Endothelial cell of umbilical vein (primary cell): ENCODE measurements around the gene TMC3. TPM values are rescaled to one million over a fixed set of nuclear protein-coding genes. Genes with fewer than 3 reads are reported as not detected.

ENCODE experiments used
- BruUV-seq: library from RNA; stranded (reverse); fragments of 400-500 nt; replicated peaks from 2 replicates; lab custom pipeline; 2021; lab: Mats Ljungman, UMichigan
- CTCF ChIA-PET: fragments of 300-600, 350-600 bp; sonication (Branson Sonifier 250); formaldehyde crosslinking; loops from one replicate; lab custom pipeline; 2021; ENCODE audit warnings: antibody characterized with exemption, inconsistent platforms; lab: Charles Lee
- POLR2A ChIA-PET: fragments of 300-600, 350-600 bp; sonication (Branson Sonifier 250); formaldehyde crosslinking; loops from one replicate; lab custom pipeline; 2021; ENCODE audit warnings: antibody characterized with exemption, inconsistent platforms; lab: Charles Lee
- DNase-seq: peaks from one replicate; pipeline ENCODE4 v3.0.0-alpha.2; 2011; ENCODE audit warnings: low read depth, low spot score
- FAIRE-seq: peaks from 2 replicates; lab custom pipeline; 2011; peaks lifted over from hg19 to GRCh38; lab: Jason Lieb, UNC
- H2AFZ ChIP-seq: 2 replicates; pipeline ENCODE4 v1.6.0; 2012; ENCODE audit warnings: low read depth, low read length, control low read depth, inconsistent platforms
- H3K27ac ChIP-seq: 2 replicates; pipeline ENCODE4 v1.5.1; 2011; ENCODE audit warnings: low read depth, mild to moderate bottlenecking, control low read depth, low read length, moderate library complexity; ENCODE audit not compliant: insufficient read depth
- H3K27me3 ChIP-seq, 2 experiments: 2 replicates each; pipeline versions ENCODE4 v1.6.0 to v1.6.1; 2011; ENCODE audit warnings: low read length in 2 of 2, mixed read lengths in 1 of 2; ENCODE audit not compliant: control insufficient read depth in 2 of 2, insufficient read depth in 2 of 2
- H3K36me3 ChIP-seq, 2 experiments: 2 replicates in 1 of 2; 3 replicates in 1 of 2; pipeline ENCODE4 v1.5.1; 2011; ENCODE audit warnings: low read length in 2 of 2, mild to moderate bottlenecking in 1 of 2, moderate library complexity in 1 of 2; ENCODE audit not compliant: control insufficient read depth in 2 of 2, insufficient read depth in 2 of 2; ENCODE audit errors: extremely low read depth in 1 of 2
- H3K4me1 ChIP-seq: 3 replicates; pipeline ENCODE4 v1.5.1; 2011; ENCODE audit warnings: mild to moderate bottlenecking, low read length; ENCODE audit not compliant: control insufficient read depth, insufficient read depth; ENCODE audit errors: extremely low read depth
- H3K4me2 ChIP-seq: 2 replicates; pipeline ENCODE4 v1.6.1; 2011; ENCODE audit warnings: low read length, control low read depth, mixed read lengths; ENCODE audit not compliant: insufficient read depth
- H3K4me3 ChIP-seq, 3 experiments: fragments of 200-600 bp in 1 of 3; sonication (generic), shearing (Covaris generic) in 1 of 3; replicated peaks in 1 of 3; 2 replicates each; pipeline ENCODE4 v1.5.1; 2011 to 2016; ENCODE audit warnings: control low read depth in 3 of 3, low read length in 3 of 3, mild to moderate bottlenecking in 2 of 3, inconsistent platforms in 1 of 3, low read depth in 1 of 3, moderate library complexity in 1 of 3; ENCODE audit not compliant: insufficient read depth in 1 of 3
- H3K79me2 ChIP-seq: 2 replicates; pipeline ENCODE4 v1.6.0; 2012; ENCODE audit warnings: low read length, inconsistent platforms; ENCODE audit not compliant: control insufficient read depth, insufficient read depth
- H3K9ac ChIP-seq: replicated peaks from 2 replicates; pipeline ENCODE3; 2011; ENCODE audit warnings: low read length, control low read depth; ENCODE audit not compliant: insufficient read depth; ENCODE audit errors: extremely low read depth
- H3K9me1 ChIP-seq: replicated peaks from 3 replicates; pipeline ENCODE4 v1.6.0; 2011; ENCODE audit warnings: mild to moderate bottlenecking, low read length; ENCODE audit not compliant: control insufficient read depth, insufficient read depth; ENCODE audit errors: extremely low read depth
- H3K9me3 ChIP-seq: replicated peaks from 2 replicates; pipeline ENCODE4 v1.5.1; 2012; ENCODE audit warnings: low read length, inconsistent platforms; ENCODE audit not compliant: control insufficient read depth, insufficient read depth
- H4K20me1 ChIP-seq: replicated peaks from 2 replicates; pipeline ENCODE3; 2011; ENCODE audit warnings: mild to moderate bottlenecking, low read length; ENCODE audit not compliant: control insufficient read depth, insufficient read depth; ENCODE audit errors: extremely low read depth
- CTCF ChIP-seq, 2 donors: IDR thresholded peaks; 1 replicate in 1 of 2; 2 replicates in 1 of 2; pipeline ENCODE4 v1.5.1; 2011; ENCODE audit warnings: low read length in 2 of 2, mild to moderate bottlenecking in 2 of 2, moderate library complexity in 2 of 2, control low read depth in 1 of 2, inconsistent platforms in 1 of 2, low read depth in 1 of 2; ENCODE audit not compliant: insufficient read depth in 1 of 2; ENCODE audit errors: extremely low read depth in 1 of 2
- EZH2 ChIP-seq: IDR thresholded peaks from 2 replicates; pipeline ENCODE4 v1.6.1; 2012; ENCODE audit warnings: borderline replicate concordance, low read depth, mild to moderate bottlenecking, moderate library complexity, low read length, inconsistent platforms; ENCODE audit not compliant: severe bottlenecking
- FOS ChIP-seq: IDR thresholded peaks from 2 replicates; pipeline ENCODE4 v1.6.1; 2011; ENCODE audit warnings: mild to moderate bottlenecking, low read length, moderate library complexity, borderline replicate concordance; ENCODE audit not compliant: insufficient read depth
- GATA2 ChIP-seq: IDR thresholded peaks from 2 replicates; pipeline ENCODE4 v1.7.0; 2011; ENCODE audit warnings: low read depth, mild to moderate bottlenecking, moderate library complexity, mixed read lengths, low read length; ENCODE audit not compliant: insufficient read length, insufficient read depth
- JUN ChIP-seq: IDR thresholded peaks from 2 replicates; pipeline ENCODE4 v1.6.1; 2011; ENCODE audit warnings: borderline replicate concordance, low read depth; ENCODE audit not compliant: insufficient read length, insufficient read depth
- MAX ChIP-seq: IDR thresholded peaks from 2 replicates; pipeline ENCODE4 v1.6.1; 2011; ENCODE audit not compliant: insufficient read depth, insufficient read length
- MYC ChIP-seq: IDR thresholded peaks from one replicate; pipeline ENCODE4 v1.6.1; 2011; ENCODE audit warnings: mild to moderate bottlenecking, low read depth, low read length
- POLR2A ChIP-seq: IDR thresholded peaks from 2 replicates; pipeline ENCODE4 v1.6.1; 2012; ENCODE audit warnings: low read depth, mild to moderate bottlenecking, control low read depth, low read length
- POLR2AphosphoS5 ChIP-seq: IDR thresholded peaks from 2 replicates; pipeline ENCODE4 v1.6.1; 2012; ENCODE audit warnings: low read depth, mild to moderate bottlenecking, control low read depth, low read length, moderate library complexity; ENCODE audit not compliant: insufficient read depth
- dilution Hi-C: fragments of 300-500 bp; cut with MboI; formaldehyde crosslinking; loops from one replicate; pipeline ENCODE4 v1.15.0; 2019; ENCODE audit warnings: low sequenced_read_pairs; ENCODE audit not compliant: extremely low pct_ligation_motif_present
- intact Hi-C: fragments of 100-400 bp; cut with micrococcal nuclease; formaldehyde crosslinking; loops from one replicate; pipeline ENCODE4 v1.10.0; 2022
- polyA plus RNA-seq, 4 experiments: library from polyadenylated mRNA; depleted of rRNA in 3 of 4; stranded (reverse) in 3 of 4; unstranded in 1 of 4; fragments of >200 nt; gene quantifications; 2 replicates each; pipeline versions ENCODE4 v1.2.1 to v1.2.3, GENCODE V29; 2011 to 2012; ENCODE audit warnings: missing spikeins in 1 of 4
- total RNA-seq: library from RNA; stranded (reverse); gene quantifications from 2 replicates; pipeline ENCODE4 v1.2.3, GENCODE V29; 2021

The TMC3 gene
- total and polyA plus RNA-seq, 2 donors (not counting 3 experiments of a cell fraction or from before 2014, with no cell fraction given): not detected

GRCh38 chr15:81294516-81294880 lies 79.5 kb downstream of the TMC3 start:
- FAIRE-seq: no peak

GRCh38 chr15:81293728-81294515 lies 80.1 kb downstream of the TMC3 start:
- no peak overlapping the region for H3K9ac ChIP-seq
- H3K4me2 ChIP-seq: no peak overlapping the region
- dilution Hi-C loops: no loop called here
- CTCF ChIA-PET: interaction anchor here (1.0 kb wide), 1 partner anchor 28 kb away, joined by 4 read pairs; no protein-coding TSS in a partner anchor
- no peak overlapping the region for H2AFZ ChIP-seq
- intact Hi-C loops: no loop called here
- no peaks in the 10 kb centered on the region for H3K79me2 ChIP-seq
- no peaks in the 10 kb centered on the region for H3K9me1 ChIP-seq
- FAIRE-seq: no peak
- DNase-seq: no peak
- no peak overlapping the region for H3K4me3 ChIP-seq
- H3K27ac ChIP-seq: no peak overlapping the region
- no peaks in the 10 kb centered on the region for H3K36me3 ChIP-seq
- POLR2A ChIA-PET: no interaction called here
- peaks cover 8% of the 10 kb centered on the region for H3K4me1 ChIP-seq
- TF ChIP-seq GATA2 (no peak), POLR2A (no peak), EZH2 (no peak), CTCF (IDR thresholded peaks at IDR 0.05; ENCODE audit: extremely low read depth in 1 of 2, insufficient read depth in 1 of 2, low read depth in 1 of 2, low read length in 2 of 2) (no peak), JUN (no peak), MYC (no peak), POLR2AphosphoS5 (no peak), MAX (no peak)
- BruUV-seq: no TSS peak
- no peaks in the 10 kb centered on the region for H4K20me1 ChIP-seq
- H3K9me3 ChIP-seq: no peaks in the 10 kb centered on the region
- peaks cover 0 to 5% of the 10 kb centered on the region in 2 experiments for H3K27me3 ChIP-seq

More at GRCh38 chr15:81294516-81294880, 79.5 kb downstream of the TMC3 start:
- no peaks in the 10 kb centered on the region for H4K20me1 ChIP-seq
- no peak for DNase-seq
- no peak overlapping the region for H2AFZ ChIP-seq
- ChIA-PET POLR2A (no interaction called here), CTCF (no interaction called here)
- H3K9me3 ChIP-seq: no peaks in the 10 kb centered on the region
- no peak overlapping the region for H3K9ac ChIP-seq
- dilution Hi-C loops: no loop called here
- TF ChIP-seq GATA2: no peak
- no peak for TF ChIP-seq FOS
- no peak for TF ChIP-seq EZH2
- TF ChIP-seq POLR2A: no peak
- no peak for TF ChIP-seq JUN
- H3K79me2 ChIP-seq: no peaks in the 10 kb centered on the region
- peaks cover 8% of the 10 kb centered on the region for H3K4me1 ChIP-seq
- no peak overlapping the region for H3K4me3 ChIP-seq
- peaks cover 0 to 5% of the 10 kb centered on the region in 2 experiments for H3K27me3 ChIP-seq
- no peak overlapping the region for H3K4me2 ChIP-seq
- no peaks in the 10 kb centered on the region for H3K36me3 ChIP-seq
- H3K27ac ChIP-seq: no peak overlapping the region
- no peaks in the 10 kb centered on the region for H3K9me1 ChIP-seq
- BruUV-seq: no TSS peak
- intact Hi-C loops: no loop called here
